GM12878 (cell line): Measurements from ENCODE around the gene GANAB. TPM values are rescaled to one million over a fixed set of nuclear protein-coding genes. Genes with fewer than 3 reads are reported as not detected.
"Not testable (repeated sequence)": the region's sequence is repeated elsewhere in the genome, so short reads cannot be mapped to it uniquely, and the experiment has no call there.

Experiments used
- ATAC-seq: fragments of 200-7000 bp; cut with Tn5 transposase; 3 replicates; pipeline ENCODE4 v1.9.1; 2020; ENCODE audit warnings: mild to moderate bottlenecking, moderate library complexity
- BruUV-seq: library from RNA; stranded (reverse); fragments of 400-500 nt; replicated peaks from 2 replicates; lab custom pipeline; 2021; lab: Mats Ljungman, UMichigan
- CTCF ChIA-PET: fragments of 300-600 bp; sonication (Branson Sonifier 250); formaldehyde crosslinking; extraction: SDS; loops from one replicate; lab custom pipeline; 2021; ENCODE audit warnings: inconsistent platforms; lab: Yijun Ruan, JAX
- POLR2A ChIA-PET: fragments of 350-600 bp; formaldehyde crosslinking; extraction: SDS; loops from one replicate; lab custom pipeline; 2021; ENCODE audit warnings: inconsistent platforms; lab: Charles Lee
- RAD21 ChIA-PET: fragments of 300-600 bp; sonication (Branson Sonifier 250); formaldehyde crosslinking; loops from one replicate; lab custom pipeline; 2023; ENCODE audit warnings: antibody characterized with exemption; ENCODE audit not compliant: unreplicated experiment; lab: Charles Lee
- SMC1A ChIA-PET: fragments of 300-600 bp; sonication (Branson Sonifier 250); formaldehyde crosslinking; loops from one replicate; lab custom pipeline; 2023; ENCODE audit not compliant: unreplicated experiment, uncharacterized antibody; lab: Charles Lee
- DNase-seq: peaks from one replicate; pipeline ENCODE4 v3.0.0-alpha.2; 2011; ENCODE audit warnings: low read depth, low spot score
- FAIRE-seq: peaks from 3 replicates; lab custom pipeline; 2011; peaks lifted over from hg19 to GRCh38; lab: Jason Lieb, UNC
- H2AFZ ChIP-seq: 2 replicates; pipeline ENCODE4 v1.6.0; 2011; ENCODE audit warnings: low read depth, low read length, control low read depth; ENCODE audit not compliant: control insufficient read depth
- H3K27ac ChIP-seq: 2 replicates; pipeline ENCODE4 v1.5.1; 2011; ENCODE audit warnings: control low read depth; ENCODE audit not compliant: control insufficient read depth, insufficient read depth
- H3K27me3 ChIP-seq, 2 experiments: replicated peaks in 1 of 2; 2 replicates each; pipeline versions ENCODE4 v1.6.0 to v1.6.1; 2011; ENCODE audit warnings: low read length in 1 of 2; ENCODE audit not compliant: control insufficient read depth in 2 of 2, insufficient read depth in 2 of 2
- H3K36me3 ChIP-seq, 2 experiments: 2 replicates each; pipeline ENCODE4 v1.5.1; 2011; ENCODE audit warnings: low read length in 1 of 2; ENCODE audit not compliant: control insufficient read depth in 2 of 2, insufficient read depth in 2 of 2
- H3K4me1 ChIP-seq: 2 replicates; pipeline ENCODE4 v1.6.1; 2011; ENCODE audit warnings: mild to moderate bottlenecking, low read length, moderate library complexity, mixed read lengths; ENCODE audit not compliant: control insufficient read depth, insufficient read depth
- H3K4me2 ChIP-seq: 2 replicates; pipeline ENCODE4 v1.6.0; 2011; ENCODE audit warnings: control low read depth; ENCODE audit not compliant: control insufficient read depth, insufficient read depth
- H3K4me3 ChIP-seq: fragments of 200-600 bp; sonication (generic); 2 replicates; pipeline ENCODE4 v1.5.1; 2016
- H3K79me2 ChIP-seq: 2 replicates; pipeline ENCODE4 v1.6.0; 2011; ENCODE audit warnings: low read length; ENCODE audit not compliant: control insufficient read depth, insufficient read depth
- H3K9ac ChIP-seq: 2 replicates; pipeline ENCODE4 v1.8.0; 2011; ENCODE audit warnings: low read length, control low read depth, mixed read lengths; ENCODE audit not compliant: control insufficient read depth, insufficient read depth
- H3K9me3 ChIP-seq: replicated peaks from 3 replicates; pipeline ENCODE4 v1.5.1; 2011; ENCODE audit warnings: mild to moderate bottlenecking, low read length; ENCODE audit not compliant: control insufficient read depth, insufficient read depth
- H4K20me1 ChIP-seq: 2 replicates; pipeline ENCODE4 v1.6.0; 2011; ENCODE audit not compliant: control insufficient read depth, insufficient read depth
- BACH1 ChIP-seq: fragments of 450-650 bp; IDR thresholded peaks from 2 replicates; pipeline ENCODE4 v1.6.1; 2017; ENCODE audit warnings: mild to moderate bottlenecking, borderline replicate concordance
- KDM1A ChIP-seq: fragments of 200-600 bp; sonication (generic); IDR thresholded peaks from 2 replicates; pipeline ENCODE4 v1.6.1; 2016; ENCODE audit warnings: borderline replicate concordance
- RBBP5 ChIP-seq: fragments of 200-600 bp; sonication (generic); conservative IDR thresholded peaks from 2 replicates; pipeline ENCODE4 v1.6.1; 2016
- SMAD1 ChIP-seq: fragments of 450-650 bp; IDR thresholded peaks from 2 replicates; pipeline ENCODE4 v1.6.1; 2018; ENCODE audit warnings: mild to moderate bottlenecking, low read depth; ENCODE audit not compliant: partially characterized antibody
- SREBF1 ChIP-seq: IDR thresholded peaks from 2 replicates; pipeline ENCODE4 v1.6.1; 2012; ENCODE audit warnings: mild to moderate bottlenecking, low read length
- SREBF2 ChIP-seq: IDR thresholded peaks from 2 replicates; pipeline ENCODE4 v1.6.1; 2012; ENCODE audit warnings: mild to moderate bottlenecking, low read length
- TCF7 ChIP-seq: IDR thresholded peaks from 2 replicates; pipeline ENCODE4 v1.6.1; 2014; ENCODE audit warnings: antibody characterized with exemption, borderline replicate concordance
- WGBS: methylation state at CpG from one replicate; pipeline ENCODE4 v1.1.6; 2016; ENCODE audit warnings: low lambda C conversion rate; ENCODE audit not compliant: insufficient replicate concordance, insufficient coverage; ENCODE audit errors: missing lambda C conversion rate; 5-methylcytosine and 5-hydroxymethylcytosine counted together
- in situ Hi-C: fragments of 300-500 bp; cut with MboI; formaldehyde crosslinking; loops from 9 replicates; pipeline ENCODE4 v1.14.3; 2018; ENCODE audit warnings: mixed read lengths
- intact Hi-C: fragments of 100-400 bp; cut with micrococcal nuclease; formaldehyde crosslinking; loops from one replicate; pipeline ENCODE4 v1.14.2; 2022; ENCODE audit not compliant: unreplicated experiment
- polyA plus RNA-seq, 11 experiments: library from polyadenylated mRNA; depleted of rRNA in 4 of 11; unstranded in 6 of 11; stranded (reverse) in 5 of 11; fragments of >200 nt; fragmentation: Nextera tagmentation in 4 of 11; fragmentation: Illumina TruSeq in 1 of 11; extraction: Ambion mirVana in 4 of 11; extraction: Trizol in 1 of 11; gene quantifications; 1 replicate in 1 of 11; 2 replicates in 10 of 11; pipeline versions ENCODE4 v1.2.1 to v1.2.3, GENCODE V29; 2011 to 2016; ENCODE audit warnings: inconsistent platforms in 2 of 11, missing spikeins in 2 of 11, low read depth in 1 of 11
- total RNA-seq, 4 experiments: library from RNA; depleted of rRNA in 3 of 4; stranded (reverse); fragments of >200 nt in 3 of 4; fragmentation: Illumina TruSeq in 1 of 4; extraction: Trizol in 1 of 4; gene quantifications; 2 replicates each; pipeline versions ENCODE4 v1.2.1 to v1.2.3, GENCODE V29; 2013 to 2021

Gene GANAB
- total and polyA plus RNA-seq, 10 of the 15 experiments (the other 5 are each of a cell fraction or from before 2014, with no cell fraction given): 4.5 to 175 (median 102) TPM

GRCh38 chr11:62694455-62695167 is 48.2 kb upstream of the GANAB start (continued):
- TF ChIP-seq SREBF2 (no peak), SREBF1 (no peak), RBBP5 (no peak), TCF7 (no peak), BACH1 (0 out of 2 replicates have a peak, but pooled peaks have one; percentile 40), KDM1A (no peak), SMAD1 (no peak)
- TF ChIP-seq, all 136 proteins: peak for 8

GRCh38 chr11:62693624-62694023 is 47.2 kb upstream of the GANAB start:
- not testable (repeated sequence) for FAIRE-seq, DNase-seq, H2AFZ ChIP-seq, H3K4me3 ChIP-seq, BruUV-seq, H3K79me2 ChIP-seq, H3K27ac ChIP-seq, H3K4me1 ChIP-seq, ATAC-seq, H4K20me1 ChIP-seq, H3K4me2 ChIP-seq, H3K9ac ChIP-seq, H3K9me3 ChIP-seq, H3K27me3 ChIP-seq, H3K36me3 ChIP-seq
- POLR2A ChIA-PET: interaction anchor here (0.7 kb wide), 1 partner anchor 76 kb away, joined by 5 read pairs; no protein-coding TSS in a partner anchor
- WGBS: 92% methylated on average over 1 of the region's 4 CpGs
- SMC1A ChIA-PET: interaction anchor here (0.6 to 3.2 kb wide), 14 partner anchors 11 to 298 kb away, joined by 3 to 17 read pairs (median 4); partner anchors contain the start of genes GANAB, MTA2, TUT1 and UQCC3
- intact Hi-C loops: loop anchor here (1.0 to 2.0 kb wide), 2 partner anchors 269 to 299 kb away; no protein-coding TSS in a partner anchor
- RAD21 ChIA-PET: interaction anchor here (0.6 to 3.2 kb wide), 9 partner anchors 17 to 299 kb away, joined by 3 to 18 read pairs (median 5); partner anchors contain the start of genes C11orf98, CSKMT, LBHD1 and TUT1
- in situ Hi-C loops: loop anchor here (5.0 to 10.0 kb wide), 2 partner anchors 269 to 296 kb away; no protein-coding TSS in a partner anchor
- CTCF ChIA-PET: interaction anchor here (0.7 to 3.3 kb wide), 29 partner anchors 10 to 1112 kb away, joined by 3 to 48 read pairs (median 4); partner anchors contain the start of genes B3GAT3, BSCL2, C11orf98 and CSKMT
